OCI-LY1 (cell line): Measurements from ENCODE around the gene HSPA1B.
"Not testable (repeated sequence)": the region's sequence is repeated elsewhere in the genome, so short reads cannot be mapped to it uniquely, and the experiment has no call there.

Experiments
- H2AFZ ChIP-seq: fragments of 200-600 bp; sonication (generic), shearing (Covaris generic); 2 replicates; pipeline ENCODE4 v1.6.0; 2014; ENCODE audit warnings: antibody characterized with exemption, mild to moderate bottlenecking, low read length
- H3F3A ChIP-seq: fragments of 200-600 bp; sonication (generic), shearing (Covaris generic); 2 replicates; pipeline ENCODE4 v1.6.0; 2014; ENCODE audit warnings: mild to moderate bottlenecking, antibody characterized with exemption, low read length, moderate library complexity; ENCODE audit not compliant: insufficient read depth
- H3K27ac ChIP-seq: fragments of 200-600 bp; sonication (generic); 2 replicates; pipeline ENCODE4 v1.5.1; 2014; ENCODE audit warnings: low read length, mixed run types, mild to moderate bottlenecking, low read depth; ENCODE audit not compliant: poor library complexity, severe bottlenecking
- H3K27me3 ChIP-seq: fragments of 200-600 bp; sonication (generic); 2 replicates; pipeline ENCODE4 v1.6.0; 2014; ENCODE audit warnings: antibody characterized with exemption, mild to moderate bottlenecking, low read length, moderate library complexity; ENCODE audit not compliant: insufficient read depth
- H3K36me3 ChIP-seq: fragments of 200-600 bp; sonication (generic); 2 replicates; pipeline ENCODE4 v1.6.1; 2014; ENCODE audit warnings: mild to moderate bottlenecking, antibody characterized with exemption, low read length, moderate library complexity, mixed read lengths; ENCODE audit not compliant: insufficient read depth
- H3K4me1 ChIP-seq: fragments of 200-600 bp; sonication (generic); 2 replicates; pipeline ENCODE4 v1.5.1; 2014; ENCODE audit warnings: mild to moderate bottlenecking, low read length, moderate library complexity; ENCODE audit not compliant: insufficient read depth, severe bottlenecking
- H3K4me2 ChIP-seq: fragments of 200-600 bp; sonication (generic), shearing (Covaris generic); 2 replicates; pipeline ENCODE4 v1.6.1; 2014; ENCODE audit warnings: low read length
- H3K4me3 ChIP-seq: fragments of 200-600 bp; sonication (generic); 2 replicates; pipeline ENCODE4 v1.5.1; 2014; ENCODE audit warnings: low read length, low read depth, mild to moderate bottlenecking, mixed read lengths; ENCODE audit not compliant: poor library complexity, severe bottlenecking
- H3K79me2 ChIP-seq: fragments of 200-600 bp; shearing (Covaris generic); 2 replicates; pipeline ENCODE4 v1.6.1; 2016; ENCODE audit warnings: mixed run types, low read length, mixed read lengths; ENCODE audit not compliant: insufficient read depth
- H3K9ac ChIP-seq: fragments of 200-600 bp; sonication (generic), shearing (Covaris generic); 2 replicates; pipeline ENCODE4 v1.6.1; 2014; ENCODE audit warnings: mild to moderate bottlenecking, low read length, mixed read lengths
- H3K9me2 ChIP-seq: fragments of 200-600 bp; sonication (generic), shearing (Covaris generic); 2 replicates; pipeline ENCODE4 v1.6.1; 2014; ENCODE audit warnings: low read depth, mild to moderate bottlenecking, low read length, mixed read lengths
- H3K9me3 ChIP-seq: fragments of 200-600 bp; shearing (Covaris generic); 2 replicates; pipeline ENCODE4 v1.6.1; 2014; ENCODE audit warnings: low read length, mixed read lengths
- H4K20me1 ChIP-seq: fragments of 200-600 bp; sonication (generic), shearing (Covaris generic); 2 replicates; pipeline ENCODE4 v1.6.0; 2016; ENCODE audit warnings: mild to moderate bottlenecking, low read length; ENCODE audit not compliant: insufficient read depth
- CTCF ChIP-seq: fragments of 200-600 bp; sonication (generic), shearing (Covaris generic); IDR thresholded peaks from 2 replicates; pipeline ENCODE4 v1.5.1; 2017; ENCODE audit warnings: mild to moderate bottlenecking, antibody characterized with exemption, low read length, moderate library complexity, mixed read lengths
- EZH2 ChIP-seq: fragments of 200-600 bp; sonication (generic), shearing (Covaris generic); IDR thresholded peaks from 2 replicates; pipeline ENCODE4 v1.8.0; 2017; ENCODE audit warnings: borderline replicate concordance, mixed run types, mild to moderate bottlenecking, antibody characterized with exemption, low read length, moderate library complexity, mixed read lengths

HSPA1B gene

GRCh38 chr6:31791324-31792089 lies 36.0 kb upstream of the HSPA1B start:
- H3K4me2 ChIP-seq, result no peak overlapping the region
- H3K36me3 ChIP-seq, result peaks cover 55% of the 10 kb centered on the region
- H3K4me1 ChIP-seq, result peaks cover 28% of the 10 kb centered on the region
- no peak for TF ChIP-seq EZH2
- TF ChIP-seq CTCF, result peak; percentile 64
- peaks cover 14% of the 10 kb centered on the region; the same call in 1 of the 2 replicates for H3K79me2 ChIP-seq
- H3K27ac ChIP-seq, result no peak overlapping the region
- H3K9me2 ChIP-seq, result no peaks in the 10 kb centered on the region
- H3K9ac ChIP-seq, result no peak overlapping the region
- no peak overlapping the region for H2AFZ ChIP-seq
- H3F3A ChIP-seq, result no peaks in the 10 kb centered on the region
- no peaks in the 10 kb centered on the region for H4K20me1 ChIP-seq
- no peaks in the 10 kb centered on the region for H3K9me3 ChIP-seq
- no peaks in the 10 kb centered on the region for H3K27me3 ChIP-seq
- no peak overlapping the region for H3K4me3 ChIP-seq

- peaks cover 14% of the 10 kb centered on the region; the same call in 1 of the 2 replicates for H3K79me2 ChIP-seq
- no peaks in the 10 kb centered on the region for H3K9me2 ChIP-seq
- H3K4me2 ChIP-seq, result no peak overlapping the region
- no peak overlapping the region for H2AFZ ChIP-seq
- H3F3A ChIP-seq, result 0 out of 2 replicates have a peak, but pooled peaks cover 3% of the 10 kb centered on the region
- H3K27me3 ChIP-seq, result no peaks in the 10 kb centered on the region
- H3K9me3 ChIP-seq, result no peaks in the 10 kb centered on the region
- peaks cover 53% of the 10 kb centered on the region for H3K36me3 ChIP-seq
- no peak overlapping the region for H3K4me3 ChIP-seq
- peaks cover 28% of the 10 kb centered on the region for H3K4me1 ChIP-seq
- no peaks in the 10 kb centered on the region for H4K20me1 ChIP-seq
- TF ChIP-seq EZH2 (no peak), CTCF (no peak)
- peak overlapping the region; percentile 25 for H3K27ac ChIP-seq
- no peak overlapping the region for H3K9ac ChIP-seq
These were observed 35.5 kb upstream of the HSPA1B start for GRCh38 chr6:31792090-31792374.

GRCh38 chr6:31792761-31793171 lies 34.8 kb upstream of the HSPA1B start:
- no peaks in the 10 kb centered on the region for H4K20me1 ChIP-seq
- H3K9me2 ChIP-seq, result no peaks in the 10 kb centered on the region
- no peaks in the 10 kb centered on the region for H3K9me3 ChIP-seq
- peaks cover 14% of the 10 kb centered on the region; the same call in 1 of the 2 replicates for H3K79me2 ChIP-seq
- H3K9ac ChIP-seq, result no peak overlapping the region
- H3K4me1 ChIP-seq, result peaks cover 33% of the 10 kb centered on the region
- TF ChIP-seq CTCF (no peak), EZH2 (no peak)
- peak overlapping the region; percentile 25 for H3K27ac ChIP-seq
- no peak overlapping the region for H3K4me3 ChIP-seq
- H3F3A ChIP-seq, result 0 out of 2 replicates have a peak, but pooled peaks cover 6% of the 10 kb centered on the region
- no peak overlapping the region for H3K4me2 ChIP-seq
- H3K27me3 ChIP-seq, result no peaks in the 10 kb centered on the region
- peaks cover 51% of the 10 kb centered on the region for H3K36me3 ChIP-seq
- H2AFZ ChIP-seq, result no peak overlapping the region

- H2AFZ ChIP-seq, H3K9me3 ChIP-seq, H3K9me2 ChIP-seq, H4K20me1 ChIP-seq, H3F3A ChIP-seq, H3K27me3 ChIP-seq: not testable (repeated sequence)
- Histone ChIP-seq H3K79me2 (peaks cover 14% of the 10 kb centered on the region; the same call in 1 of the 2 replicates), H3K4me1 (peaks cover 39% of the 10 kb centered on the region), H3K27ac (peak overlapping the region; percentile 11), H3K9ac (peak overlapping the region; percentile 92; the same call in 1 of the 2 replicates), H3K36me3 (peaks cover 44% of the 10 kb centered on the region), H3K4me2 (peak overlapping the region; percentile 81), H3K4me3 (peak overlapping the region; percentile 82)
These were observed 33.7 kb upstream of the HSPA1B start for GRCh38 chr6:31793927-31794245.
